Activated CD4-positive, alpha-beta T cell treated with anti-CD3 and anti-CD28 coated beads for 24 hours (primary cell): ENCODE data around the gene KBTBD13.
"Not testable (repeated sequence)": the region's sequence is repeated elsewhere in the genome, so short reads cannot be mapped to it uniquely, and the experiment has no call there.

Experiments
- DNase-seq, 2 donors: peaks; one replicate each; pipeline ENCODE4 v3.0.0-alpha.2; 2020; ENCODE audit warnings: low read depth in 2 of 2

Gene KBTBD13

DNA sequence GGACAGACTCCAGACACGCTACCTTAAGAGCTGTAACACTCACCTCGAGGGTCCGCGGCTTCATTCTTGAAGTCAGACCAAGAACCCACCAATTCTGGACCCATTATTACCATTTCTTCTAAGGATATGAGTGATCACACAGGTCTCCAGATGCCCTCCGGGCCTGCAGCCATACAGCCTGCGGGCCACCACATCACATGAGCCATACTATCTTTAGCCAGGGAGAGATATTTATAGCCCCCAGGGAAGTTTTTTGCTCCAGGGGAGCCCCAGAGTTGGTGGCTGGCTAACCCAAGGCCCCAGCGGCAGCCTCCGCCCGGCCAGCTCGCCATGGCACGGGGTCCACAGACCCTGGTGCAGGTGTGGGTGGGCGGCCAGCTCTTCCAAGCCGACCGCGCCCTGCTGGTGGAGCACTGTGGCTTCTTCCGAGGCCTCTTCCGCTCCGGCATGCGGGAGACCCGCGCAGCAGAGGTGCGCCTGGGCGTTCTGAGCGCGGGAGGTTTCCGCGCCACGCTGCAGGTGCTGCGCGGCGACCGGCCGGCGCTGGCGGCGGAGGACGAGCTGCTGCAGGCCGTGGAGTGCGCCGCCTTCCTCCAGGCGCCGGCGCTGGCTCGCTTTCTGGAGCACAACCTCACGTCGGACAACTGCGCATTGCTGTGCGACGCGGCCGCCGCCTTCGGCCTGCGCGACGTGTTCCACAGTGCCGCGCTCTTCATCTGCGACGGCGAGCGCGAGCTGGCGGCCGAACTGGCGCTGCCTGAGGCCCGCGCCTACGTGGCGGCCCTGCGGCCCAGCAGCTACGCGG is at the start of gene KBTBD13:
Gene KBTBD13 (plus strand): TSS at position 261 of the 805 bp plus-strand sequence. CDS start 70 bp downstream, at position 331.
- no peak for DNase-seq

- DNase-seq: no peak
Observed at GRCh38 chr15:65026756-65027155, 49.8 kb upstream of the KBTBD13 start.

- DNase-seq: no peak
Observed at GRCh38 chr15:65027593-65027992, 49.0 kb upstream of the KBTBD13 start.

GRCh38 chr15:65028338-65028737 is 48.2 kb upstream of the KBTBD13 start:
- DNase-seq: no peak

- peak; percentile 96 for DNase-seq
Observed at GRCh38 chr15:65028921-65029735, 47.4 kb upstream of the KBTBD13 start, which contains the start of gene MTFMT. TSS of gene MTFMT (minus strand) at chr15:65029639. CDS start at chr15:65029613, 26 bp downstream.

DNA sequence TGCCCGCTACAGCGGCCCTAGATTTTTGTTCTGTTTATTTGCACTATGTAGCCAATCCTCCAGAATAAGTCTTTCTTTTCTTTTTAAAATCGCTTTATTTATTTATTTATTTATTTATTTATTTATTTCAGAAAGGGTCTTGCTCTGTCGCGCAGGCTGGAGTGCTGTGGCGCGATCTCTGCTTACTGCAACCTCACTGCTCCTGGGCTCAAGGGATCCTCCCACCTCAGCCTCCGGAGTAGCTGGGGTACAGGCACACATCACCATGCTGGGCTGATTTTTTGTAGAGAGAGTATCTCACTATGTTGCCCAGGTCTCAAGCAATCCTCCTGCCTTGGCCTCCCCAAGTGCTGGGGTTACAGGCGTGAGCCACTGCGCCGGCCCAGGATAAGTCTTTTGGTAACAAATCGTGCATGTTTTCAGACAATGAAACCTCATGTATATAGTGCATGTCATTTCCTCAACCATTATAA is 46.8 kb upstream of the KBTBD13 start:
- DNase-seq: no peak

DNA sequence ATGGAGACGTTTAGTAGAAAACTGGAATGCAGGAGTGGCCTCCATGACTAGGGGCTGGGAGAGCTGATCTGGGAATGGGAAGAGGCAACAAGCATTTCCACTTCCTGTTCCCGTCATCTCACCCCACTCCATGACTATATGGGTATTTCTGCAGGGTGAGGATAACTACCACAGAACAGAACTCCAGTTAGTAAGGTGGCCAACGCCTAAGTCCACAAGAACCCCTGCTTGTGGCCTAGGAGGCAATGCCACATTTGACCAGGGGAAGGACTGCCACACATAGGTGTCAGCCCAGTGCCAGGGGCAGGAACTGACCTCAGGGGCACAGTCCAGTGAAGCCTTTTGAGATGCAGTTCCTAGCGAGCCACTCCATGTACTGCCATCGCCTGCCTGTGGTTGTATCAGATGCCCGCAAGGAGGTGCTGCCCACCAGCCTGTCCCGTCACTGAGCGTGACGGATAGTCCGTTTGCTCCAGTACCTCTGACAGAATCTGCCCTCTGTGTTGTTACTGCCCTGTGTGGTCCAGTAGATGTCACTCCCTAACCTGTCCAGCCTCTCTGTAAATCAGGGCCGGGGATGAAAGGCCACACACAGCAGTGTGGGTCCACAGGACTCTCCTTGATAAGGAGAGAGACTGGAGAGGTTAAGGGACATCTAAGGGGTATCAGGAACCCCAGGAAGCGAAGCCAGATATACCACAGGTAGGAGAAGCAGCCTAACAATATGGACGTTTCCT is 43.6 kb upstream of the KBTBD13 start:
- peak in 1 of 2 donors; percentile 17 for DNase-seq

DNA sequence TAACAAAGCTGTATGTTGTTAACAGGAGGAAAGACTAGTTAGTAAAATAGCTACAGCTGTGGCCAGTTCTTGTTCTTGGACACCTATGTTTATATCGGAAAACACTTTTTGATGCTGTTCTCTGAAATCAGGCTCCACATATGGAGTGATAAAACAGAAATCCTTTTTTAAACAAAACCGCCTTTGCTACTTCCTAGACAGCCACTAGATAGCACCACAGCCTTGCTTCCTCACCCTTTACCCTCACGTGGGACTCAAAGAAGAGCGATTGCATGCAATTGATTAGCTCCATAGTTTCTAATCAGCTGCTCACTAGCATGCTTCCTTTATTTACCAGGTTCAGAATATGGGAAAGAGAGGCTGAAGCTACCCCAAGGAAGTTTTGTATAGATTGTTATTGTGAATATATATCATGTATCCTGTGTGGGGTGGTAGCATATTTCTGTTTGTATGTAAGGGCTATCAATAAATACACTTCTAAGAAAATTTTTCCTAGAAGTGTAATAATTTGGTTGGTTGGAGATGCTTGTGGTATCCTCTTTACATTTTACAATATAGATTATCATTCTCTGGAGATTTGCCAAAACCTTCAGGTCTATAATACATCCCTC is 42.8 kb upstream of the KBTBD13 start:
- DNase-seq: no peak

DNA sequence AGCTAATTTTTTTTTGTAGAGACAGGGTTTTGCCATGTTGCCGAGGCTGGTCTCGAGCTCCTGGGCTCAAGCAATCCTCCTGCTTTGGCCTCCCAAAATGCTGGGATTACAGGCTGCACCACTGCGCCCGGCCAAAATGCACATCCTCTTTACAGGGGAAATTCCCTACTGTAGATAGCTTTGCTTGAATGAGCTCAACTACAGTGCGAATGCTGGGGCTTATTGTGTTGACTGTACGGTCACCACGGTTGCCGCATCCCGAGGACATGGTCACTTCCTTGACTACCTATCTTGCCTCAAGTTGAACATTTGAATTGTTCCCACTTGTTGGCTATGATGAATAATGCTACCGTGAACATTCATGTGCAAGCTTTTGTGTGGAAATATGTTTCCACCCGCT is 41.8 kb upstream of the KBTBD13 start:
- DNase-seq: no peak

DNA sequence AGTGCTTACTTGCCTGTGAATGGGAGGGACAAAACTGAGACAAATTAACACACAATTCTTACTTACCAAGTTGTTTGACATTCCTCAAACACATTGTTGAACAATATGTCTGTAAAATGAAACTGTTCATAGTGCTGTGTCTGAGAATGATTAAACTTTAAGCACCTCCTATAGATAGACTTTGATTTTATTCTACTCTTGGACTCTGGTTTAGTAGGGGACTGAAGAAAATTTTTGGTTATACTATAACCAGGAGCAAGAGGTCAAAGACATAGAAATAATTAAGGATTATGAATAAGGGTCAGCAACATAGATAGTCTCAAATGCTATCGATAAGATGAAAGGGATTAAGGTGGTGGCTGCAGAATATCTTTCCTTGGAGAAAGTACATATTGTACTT is 39.2 kb upstream of the KBTBD13 start:
- no peak for DNase-seq

DNA sequence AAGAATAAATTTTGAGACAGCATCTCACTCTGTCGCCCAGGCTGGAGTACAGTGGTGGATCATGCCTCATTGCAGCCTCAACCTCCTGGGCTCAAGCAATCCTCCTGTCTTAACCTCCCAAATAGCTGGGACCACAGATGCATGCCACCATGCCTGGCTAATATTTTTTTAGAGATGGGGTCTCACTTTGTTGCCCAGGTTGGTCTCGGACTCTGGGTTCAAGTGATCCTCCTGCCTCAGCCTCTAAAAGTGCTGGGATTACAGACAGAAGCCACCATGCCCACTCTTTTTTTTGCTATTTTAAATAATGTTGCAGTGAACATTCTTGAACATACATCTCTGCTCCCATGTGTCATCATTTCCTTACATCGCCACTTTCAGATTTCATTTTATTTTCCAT is 38.1 kb upstream of the KBTBD13 start:
- DNase-seq: no peak

DNA sequence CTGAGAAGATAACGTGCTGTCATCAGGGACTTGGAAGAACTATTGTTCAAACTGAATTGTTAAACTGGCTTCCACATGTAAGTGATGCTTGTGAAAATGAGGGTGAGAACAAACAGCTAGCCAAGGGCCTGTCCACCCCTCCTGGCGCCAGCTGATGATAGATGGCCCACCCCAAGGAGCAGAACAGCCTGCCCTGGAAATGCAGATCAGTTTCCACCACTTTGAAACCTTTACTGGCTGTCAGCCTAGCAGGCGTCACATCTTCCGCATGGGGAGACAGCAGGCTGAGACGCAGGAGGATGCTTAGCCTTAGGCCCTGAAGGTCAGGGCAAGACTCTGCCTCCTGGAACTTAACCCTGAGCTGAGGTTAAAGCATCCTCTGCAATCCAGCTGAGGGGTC is 37.7 kb upstream of the KBTBD13 start:
- no peak for DNase-seq

GRCh38 chr15:65040461-65040860 is 36.1 kb upstream of the KBTBD13 start:
- no peak for DNase-seq

DNA sequence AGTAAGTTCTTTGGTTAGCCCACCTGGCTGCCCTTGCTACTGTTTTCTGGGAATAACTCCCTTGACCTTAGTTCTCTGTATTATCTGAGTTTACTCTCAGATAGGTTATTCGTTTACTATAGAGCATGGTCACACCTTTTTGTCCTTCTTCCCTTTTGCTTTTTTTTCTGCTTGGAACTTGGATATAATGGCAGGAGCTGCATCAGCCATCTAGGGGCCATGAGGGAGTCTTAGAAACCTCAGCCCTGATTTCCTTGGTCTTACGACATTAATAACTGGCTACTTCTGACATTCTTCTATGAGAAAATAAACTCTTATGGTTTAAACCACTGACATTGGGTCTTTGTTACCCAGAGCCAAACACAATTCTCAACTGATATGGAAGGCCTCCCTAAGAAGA is 34.8 kb upstream of the KBTBD13 start:
- DNase-seq: no peak

DNA sequence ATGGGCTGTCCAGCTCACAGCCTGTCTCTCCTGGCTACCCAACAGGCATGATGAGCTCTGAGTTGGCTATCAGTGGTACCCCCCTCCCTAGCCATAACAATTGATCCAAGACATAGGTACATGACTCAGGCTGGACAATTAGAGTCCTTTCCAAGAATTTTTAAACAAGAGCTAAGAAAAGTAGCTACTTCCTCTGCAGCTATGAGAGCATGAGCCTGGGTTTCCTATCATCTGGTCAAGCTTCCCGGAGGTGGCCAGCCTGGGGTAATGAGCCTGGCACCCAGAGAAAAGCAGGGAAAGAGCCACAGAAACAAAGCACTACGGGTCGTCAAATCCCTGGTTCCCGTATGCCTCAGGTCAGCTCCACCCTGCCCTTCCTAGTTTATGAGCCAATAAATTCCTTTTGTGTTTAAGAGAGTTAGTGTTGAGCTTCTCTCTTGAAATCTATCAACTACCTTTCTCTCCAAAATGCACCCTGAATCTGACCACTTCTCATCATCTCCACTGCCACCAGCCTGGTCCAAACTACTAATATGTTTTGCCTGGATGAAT is 33.7 kb upstream of the KBTBD13 start:
- DNase-seq: no peak

GRCh38 chr15:65044218-65044617 is 32.3 kb upstream of the KBTBD13 start:
- DNase-seq: not testable (repeated sequence)

- DNase-seq: no peak
Observed at GRCh38 chr15:65044724-65045481, 31.6 kb upstream of the KBTBD13 start, which contains the start of gene SLC51B. TSS of gene SLC51B (plus strand) at chr15:65045387. CDS start at chr15:65050005, 4,618 bp downstream.

- DNase-seq: no peak
Observed at GRCh38 chr15:65048241-65048640, 28.3 kb upstream of the KBTBD13 start.

DNA sequence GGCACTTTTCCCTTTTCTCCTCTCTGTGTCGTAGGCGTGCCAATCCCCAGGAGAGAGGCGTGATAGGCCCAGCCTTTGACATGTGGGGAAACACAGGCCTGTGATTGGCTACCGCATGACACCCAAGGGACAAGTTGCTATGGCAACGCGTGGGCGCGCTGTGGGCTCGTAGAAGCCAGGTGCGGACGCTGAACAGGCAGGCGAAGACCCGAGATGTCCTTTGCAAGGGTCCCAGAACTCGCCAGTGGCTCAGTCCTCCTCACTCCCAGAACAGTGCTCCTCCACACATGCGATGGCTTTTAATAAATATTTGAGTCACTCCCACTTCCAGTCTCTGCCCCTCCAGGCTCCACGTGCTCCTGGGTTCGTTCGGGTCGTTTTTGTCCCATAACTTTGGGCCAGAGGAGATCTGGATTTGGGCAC is 27.1 kb upstream of the KBTBD13 start:
- peak; percentile 80 to 88 for DNase-seq

- DNase-seq: no peak
Observed at GRCh38 chr15:65050270-65050669, 26.3 kb upstream of the KBTBD13 start.
